Measurements from ENCODE around the gene GRB10.
"Not testable (repeated sequence)": the region's sequence is repeated elsewhere in the genome, so short reads cannot be mapped to it uniquely, and the experiment has no call there.

The GRB10 gene

DNA sequence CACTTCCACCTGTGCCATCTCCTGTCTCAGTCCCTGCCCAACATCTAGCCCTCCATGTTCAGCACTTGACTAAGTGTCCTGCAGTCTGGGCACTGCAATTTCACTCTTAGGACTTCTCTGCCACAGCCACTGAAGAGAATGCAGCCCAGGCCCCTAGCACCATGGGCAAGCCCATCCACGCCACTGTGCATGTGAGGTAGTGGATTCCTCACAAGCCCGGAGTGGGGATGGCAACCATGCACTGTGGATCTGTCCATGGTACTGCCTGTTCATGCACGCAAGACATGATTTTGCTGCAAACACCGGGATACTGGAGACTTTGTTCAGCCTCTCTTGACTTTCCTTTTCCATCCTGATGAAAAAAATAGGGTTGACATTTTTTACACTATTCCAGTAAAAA, 229.8 kb downstream of the GRB10 start:
- in situ Hi-C loops (cut with HindIII; ENCODE audit: low pct_ligation_motif_present, low sequenced_read_pairs) = no loop called here
- DNase-seq = peak; percentile 44
- H3K27me3 ChIP-seq (replicated peaks) = peaks cover 8% of the 10 kb centered on the region
- no peaks in the 10 kb centered on the region for H3K36me3 ChIP-seq (replicated peaks)
- TF ChIP-seq CTCF (IDR thresholded peaks at IDR 0.05; ENCODE audit: low read depth, low read length, missing control alignments) = no peak
- H3K4me3 ChIP-seq (ENCODE audit: low read depth, low read length) = no peak overlapping the region
- no peak overlapping the region for H3K27ac ChIP-seq

DNA sequence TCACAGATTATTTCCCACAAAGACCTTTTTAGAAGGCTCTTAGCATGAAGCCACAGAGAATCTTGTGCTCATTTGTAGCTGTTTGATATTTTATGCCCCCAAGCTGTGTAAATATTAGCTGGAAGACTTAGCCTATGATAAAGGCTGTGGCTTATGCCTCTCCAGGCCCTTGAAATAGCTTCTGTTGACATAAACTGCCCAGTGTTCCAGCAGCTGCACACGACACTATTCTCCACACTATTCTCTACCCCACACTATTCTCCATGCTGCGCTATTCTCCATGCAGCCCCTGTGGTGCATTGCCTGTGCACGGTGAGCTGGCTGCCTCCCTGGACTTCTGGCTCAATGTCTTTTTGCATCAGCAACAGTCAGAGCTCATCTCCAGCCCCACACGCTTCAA, 230.6 kb downstream of the GRB10 start:
- Histone ChIP-seq H3K4me3 (ENCODE audit: low read depth, low read length) (no peak overlapping the region), H3K27me3 (replicated peaks) (peaks cover 8% of the 10 kb centered on the region), H3K36me3 (replicated peaks) (no peaks in the 10 kb centered on the region), H3K27ac (no peak overlapping the region)
- TF ChIP-seq CTCF (IDR thresholded peaks at IDR 0.05; ENCODE audit: low read depth, low read length, missing control alignments) = no peak
- in situ Hi-C loops (cut with HindIII; ENCODE audit: low pct_ligation_motif_present, low sequenced_read_pairs) = no loop called here
- DNase-seq = no peak

DNA sequence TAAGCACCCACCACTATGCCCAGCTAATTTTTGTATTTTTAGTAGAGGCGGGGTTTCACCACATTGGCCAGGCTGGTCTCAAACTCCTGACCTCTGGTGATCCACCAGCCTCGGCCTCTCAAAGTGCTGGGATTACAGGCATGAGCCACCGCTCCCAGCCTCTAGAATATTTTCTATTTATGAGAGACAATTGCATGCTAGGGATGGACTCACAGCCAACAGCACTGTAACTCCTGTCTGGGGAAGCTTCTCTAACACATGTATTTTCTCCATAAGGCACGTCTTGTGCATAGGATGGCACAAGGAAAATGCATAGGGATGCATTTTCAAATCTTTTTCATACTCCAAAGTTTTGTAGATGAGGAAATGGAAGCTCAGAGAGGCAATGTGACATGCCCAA, 237.1 kb downstream of the GRB10 start:
- H3K36me3 ChIP-seq (replicated peaks); DNase-seq; in situ Hi-C loops (cut with HindIII; ENCODE audit: low pct_ligation_motif_present, low sequenced_read_pairs); H3K27ac ChIP-seq; H3K27me3 ChIP-seq (replicated peaks); H3K4me3 ChIP-seq (ENCODE audit: low read depth, low read length): not testable (repeated sequence)

DNA sequence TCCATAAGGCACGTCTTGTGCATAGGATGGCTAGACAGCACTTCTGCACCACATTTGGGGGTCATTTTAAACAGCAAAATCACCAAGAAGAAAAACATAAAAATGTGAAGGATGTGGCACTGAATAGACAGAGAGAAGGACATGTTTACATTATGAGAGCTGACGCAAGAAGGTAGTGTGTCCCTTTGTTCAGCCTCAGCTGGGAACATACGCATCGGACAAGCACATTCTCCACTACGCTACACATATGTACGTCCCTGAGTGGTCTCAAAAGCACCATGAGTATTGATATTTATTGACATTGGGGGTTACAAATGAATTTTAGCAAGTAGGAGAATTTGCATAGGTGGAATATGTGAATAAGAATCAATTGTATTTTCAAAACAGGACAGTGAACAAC, 237.7 kb downstream of the GRB10 start:
- in situ Hi-C loops (cut with HindIII; ENCODE audit: low pct_ligation_motif_present, low sequenced_read_pairs) = no loop called here
- H3K4me3 ChIP-seq (ENCODE audit: low read depth, low read length) = no peak overlapping the region
- no peaks in the 10 kb centered on the region for H3K36me3 ChIP-seq (replicated peaks)
- DNase-seq = no peak
- no peak for TF ChIP-seq CTCF (IDR thresholded peaks at IDR 0.05; ENCODE audit: low read depth, low read length, missing control alignments)
- H3K27ac ChIP-seq = no peak overlapping the region
- no peaks in the 10 kb centered on the region for H3K27me3 ChIP-seq (replicated peaks)

DNA sequence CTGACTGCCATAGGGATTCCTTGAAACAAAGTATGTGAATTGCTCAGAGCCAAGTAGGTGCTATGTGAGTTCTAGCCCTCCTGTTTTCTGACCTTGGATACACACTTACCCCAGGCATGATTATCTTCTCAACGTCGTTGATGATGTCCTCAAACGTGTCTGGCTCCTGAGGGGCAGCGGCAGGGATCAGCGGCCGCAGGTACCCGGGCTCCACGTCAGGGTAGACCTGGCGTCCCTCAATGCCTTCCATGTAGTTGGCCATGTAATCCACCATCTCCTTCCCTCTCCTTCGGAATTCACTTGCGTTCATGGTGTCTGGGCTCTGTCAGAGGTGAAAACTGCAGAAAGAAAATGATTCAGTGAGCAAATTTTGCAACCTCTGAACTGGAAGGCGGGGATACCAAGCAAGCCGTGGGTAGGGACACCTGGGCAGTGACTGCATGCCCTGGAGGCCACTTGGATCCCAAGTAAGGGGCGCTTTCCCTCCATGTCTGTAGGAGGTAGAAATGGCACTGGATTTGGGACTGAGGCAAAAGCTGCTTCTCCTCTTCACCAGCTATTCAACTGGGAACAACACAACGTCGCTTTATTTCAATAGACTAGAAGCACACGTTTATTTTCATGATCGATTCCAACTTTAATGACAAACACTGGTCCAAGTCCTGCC, 238.8 kb downstream of the GRB10 start:
- Histone ChIP-seq H3K27ac (no peak overlapping the region), H3K4me3 (ENCODE audit: low read depth, low read length) (no peak overlapping the region), H3K36me3 (replicated peaks) (no peaks in the 10 kb centered on the region), H3K27me3 (replicated peaks) (no peaks in the 10 kb centered on the region)
- in situ Hi-C loops (cut with HindIII; ENCODE audit: low pct_ligation_motif_present, low sequenced_read_pairs) = no loop called here
- TF ChIP-seq CTCF (IDR thresholded peaks at IDR 0.05; ENCODE audit: low read depth, low read length, missing control alignments) = no peak
- no peak for DNase-seq

- DNase-seq = no peak
- in situ Hi-C loops (cut with HindIII; ENCODE audit: low pct_ligation_motif_present, low sequenced_read_pairs) = no loop called here
- no peak overlapping the region for H3K4me3 ChIP-seq (ENCODE audit: low read depth, low read length)
Observed at GRCh38 chr7:50542132-50542531, 240.6 kb downstream of the GRB10 start.

More at GRCh38 chr7:50542132-50542531, 240.6 kb downstream of the GRB10 start:
- no peak for TF ChIP-seq CTCF (IDR thresholded peaks at IDR 0.05; ENCODE audit: low read depth, low read length, missing control alignments)
- H3K27ac ChIP-seq = no peak overlapping the region
- H3K27me3 ChIP-seq (replicated peaks) = no peaks in the 10 kb centered on the region
- H3K36me3 ChIP-seq (replicated peaks) = no peaks in the 10 kb centered on the region
